SH-SY5Y (cell line): ENCODE data around the gene PKP3.

Experiments
- GATA2 ChIP-seq: IDR thresholded peaks from 2 replicates; pipeline ENCODE4 v1.6.1; 2011; ENCODE audit warnings: mild to moderate bottlenecking, low read depth, low read length
- GATA3 ChIP-seq: IDR thresholded peaks from 2 replicates; pipeline ENCODE4 v1.6.1; 2011; ENCODE audit warnings: low read depth, mild to moderate bottlenecking, low read length, moderate library complexity

GRCh38 chr11:390175-390574, 3.8 kb upstream of the PKP3 start:
- TF ChIP-seq GATA2 (no peak), GATA3 (no peak)
